IPS-18c (cell line): ENCODE data around the gene BCAS4.
"Not testable (repeated sequence)": the region's sequence is repeated elsewhere in the genome, so short reads cannot be mapped to it uniquely, and the experiment has no call there.

Experiments used
- H3K4me3 ChIP-seq: 2 replicates; pipeline ENCODE4 v1.7.0; 2013; ENCODE audit warnings: low read depth, mild to moderate bottlenecking, low read length, moderate library complexity; ENCODE audit not compliant: insufficient read depth
- H3K9me3 ChIP-seq: one replicate; pipeline ENCODE4 v1.6.1; 2013; ENCODE audit warnings: mild to moderate bottlenecking, low read length, moderate library complexity; ENCODE audit not compliant: control insufficient read depth, insufficient read depth

Gene BCAS4

DNA sequence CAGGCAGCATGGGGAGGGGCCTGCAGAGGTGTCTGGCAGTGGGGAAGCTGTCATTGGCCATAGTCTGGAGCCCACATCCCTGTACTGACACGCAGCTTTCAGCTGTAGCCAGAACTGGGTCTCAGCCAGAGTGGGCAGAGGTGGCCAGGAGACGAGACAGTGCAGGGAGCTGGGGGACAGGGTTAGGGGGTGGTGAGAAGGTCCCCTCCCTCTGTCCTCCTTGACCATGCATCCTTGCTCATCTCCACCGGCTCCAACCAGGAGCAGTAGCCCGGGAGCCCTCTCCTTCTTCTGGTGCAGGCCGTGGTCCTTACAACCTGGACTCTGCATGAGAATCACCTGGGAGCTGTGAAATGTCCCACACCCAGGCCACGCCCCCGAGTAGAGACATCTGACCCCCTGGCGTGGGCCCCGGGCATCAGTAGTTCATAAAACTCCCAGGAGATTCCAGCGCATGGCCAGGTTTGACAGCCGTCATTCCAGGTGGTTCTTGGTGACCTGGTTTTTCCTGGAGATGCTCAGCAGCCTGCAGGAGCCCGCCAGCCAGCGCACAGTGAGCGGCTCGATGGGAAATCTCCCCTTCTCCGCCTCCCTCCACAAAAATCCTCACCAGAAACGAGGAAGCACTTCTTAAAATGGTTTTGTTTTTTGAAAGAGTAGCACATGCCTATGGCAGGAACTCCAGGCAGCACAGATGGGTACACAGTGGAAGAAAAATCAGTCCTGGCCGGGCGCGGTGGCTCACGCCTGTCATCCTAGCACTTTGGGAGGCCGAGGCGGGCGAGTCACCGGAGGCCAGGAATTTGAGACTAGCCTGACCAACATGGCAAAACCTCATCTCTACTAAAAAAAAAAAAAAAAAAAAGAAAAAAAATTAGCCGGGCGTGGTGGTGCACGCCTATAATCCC, 80.2 kb downstream of the BCAS4 start:
- Histone ChIP-seq H3K4me3 (no peak overlapping the region), H3K9me3 (no peaks in the 10 kb centered on the region)

DNA sequence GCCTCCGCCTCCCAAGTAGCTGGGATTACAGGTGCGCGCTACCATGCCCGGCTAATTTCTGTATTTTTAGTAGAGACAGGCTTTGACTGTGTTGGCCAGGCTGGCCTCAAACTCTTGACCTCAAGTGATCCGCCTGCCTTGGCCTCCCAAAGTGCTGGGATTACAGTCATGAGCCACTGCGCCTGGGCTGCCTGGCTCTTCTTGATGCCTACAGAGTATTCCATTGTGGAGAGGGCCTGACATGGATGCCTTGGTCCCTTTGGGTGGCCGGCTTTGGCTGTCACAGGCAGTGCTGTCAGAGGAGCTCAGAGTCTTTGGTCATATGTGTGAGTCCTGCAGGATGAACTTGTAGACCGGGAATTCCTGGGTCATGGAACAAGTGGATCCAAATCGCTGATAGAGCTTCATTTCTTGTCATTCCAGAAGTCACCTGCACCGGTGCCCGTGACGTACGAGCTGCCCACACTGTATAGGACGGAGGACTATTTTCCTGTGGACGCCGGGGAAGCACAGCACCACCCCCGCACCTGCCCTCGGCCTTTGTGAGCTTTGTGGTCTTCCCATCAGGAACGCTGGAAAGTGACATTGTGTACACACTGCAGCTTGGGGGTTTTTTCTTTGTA, 81.3 kb downstream of the BCAS4 start:
- H3K4me3 ChIP-seq: no peak overlapping the region
- H3K9me3 ChIP-seq: no peaks in the 10 kb centered on the region

DNA sequence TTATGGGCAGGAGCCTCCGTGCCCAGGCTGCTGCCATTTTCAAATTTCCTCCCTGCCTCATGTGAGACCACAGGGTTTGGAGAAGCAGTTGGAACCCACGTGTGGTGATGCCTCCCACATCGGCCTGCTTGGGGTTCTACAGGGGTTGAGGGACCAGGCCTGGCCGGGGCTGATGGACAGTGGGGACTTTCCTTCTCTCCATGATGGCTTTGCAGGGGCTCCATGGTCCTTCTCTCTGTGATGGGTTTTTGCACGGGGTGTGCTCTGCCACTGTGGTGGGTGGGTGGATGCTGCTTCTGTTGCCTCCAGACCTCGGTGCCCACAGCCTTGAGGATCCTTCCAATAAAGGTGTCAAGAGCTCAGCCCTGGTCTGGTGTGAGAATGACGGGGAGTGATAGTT, 82.0 kb downstream of the BCAS4 start:
- Histone ChIP-seq H3K4me3 (no peak overlapping the region), H3K9me3 (no peaks in the 10 kb centered on the region)

DNA sequence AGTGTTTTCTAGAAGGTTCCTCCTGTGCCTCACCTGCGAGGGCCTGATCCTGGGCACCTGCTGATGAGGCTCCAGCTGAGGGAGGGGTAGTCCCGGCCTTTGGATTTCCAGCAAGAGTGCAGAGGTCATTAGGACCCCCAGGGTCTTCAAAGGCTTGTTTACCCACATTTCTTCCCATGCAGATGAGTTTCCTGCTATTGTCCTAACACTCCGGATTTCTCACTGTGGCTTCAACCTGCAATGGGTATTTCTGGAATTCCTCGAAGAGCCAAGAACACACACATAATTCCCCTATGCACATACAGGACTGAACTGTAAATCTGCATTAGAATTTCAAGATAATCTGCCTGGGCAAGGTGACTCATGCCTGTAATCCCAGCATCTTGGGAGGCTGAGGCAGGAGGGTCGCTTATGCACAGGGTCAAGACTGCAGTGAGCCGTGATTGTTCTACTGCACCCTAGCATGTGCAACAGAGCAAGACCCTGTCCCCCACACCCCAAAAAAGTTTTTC, 82.4 kb downstream of the BCAS4 start:
- no peaks in the 10 kb centered on the region for H3K9me3 ChIP-seq
- H3K4me3 ChIP-seq: no peak overlapping the region

DNA sequence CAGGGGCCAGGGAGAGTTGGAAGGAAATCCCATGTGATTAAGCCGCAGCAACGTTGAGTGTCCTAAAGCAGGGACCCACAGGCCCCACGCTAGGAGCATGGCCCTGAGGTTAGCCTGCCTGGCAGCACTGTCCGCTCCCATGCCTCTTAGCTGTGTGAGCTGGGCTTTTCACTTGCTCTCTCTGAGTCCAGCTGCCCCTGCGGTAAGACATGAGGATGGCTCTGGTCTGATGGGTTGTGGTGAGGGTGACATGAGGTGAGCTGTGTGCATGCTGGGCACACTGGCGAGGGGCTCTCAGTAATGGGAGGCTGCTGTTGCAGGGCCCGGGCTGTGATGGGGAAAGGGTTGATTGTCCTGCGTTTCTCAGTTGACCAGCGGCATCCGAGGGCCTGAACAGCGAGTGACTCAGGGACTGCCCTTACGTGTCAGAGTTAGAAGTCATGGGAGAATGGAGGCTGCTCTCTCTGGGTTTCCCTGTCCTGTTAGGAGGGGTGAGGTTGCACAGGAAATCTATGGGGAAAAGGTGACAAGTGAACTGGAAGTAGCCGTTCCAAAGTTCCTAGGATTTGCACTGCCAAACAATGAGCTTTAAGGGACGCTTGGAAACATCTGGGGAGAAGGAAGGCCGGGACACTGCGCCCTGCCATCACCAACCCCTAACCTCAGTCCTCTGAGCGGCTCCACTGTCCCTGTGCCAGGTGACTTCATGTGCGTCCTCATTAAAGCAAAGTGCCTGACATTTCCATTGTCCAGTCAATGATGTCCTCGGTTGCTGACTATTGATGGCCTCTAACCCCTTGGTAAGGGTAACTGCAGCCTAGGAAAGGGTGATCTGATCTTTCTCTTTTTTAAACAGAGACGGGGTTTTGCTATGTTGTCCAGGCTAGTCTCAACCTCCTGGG, 85.0 kb downstream of the BCAS4 start:
- no peak overlapping the region for H3K4me3 ChIP-seq
- no peaks in the 10 kb centered on the region for H3K9me3 ChIP-seq

DNA sequence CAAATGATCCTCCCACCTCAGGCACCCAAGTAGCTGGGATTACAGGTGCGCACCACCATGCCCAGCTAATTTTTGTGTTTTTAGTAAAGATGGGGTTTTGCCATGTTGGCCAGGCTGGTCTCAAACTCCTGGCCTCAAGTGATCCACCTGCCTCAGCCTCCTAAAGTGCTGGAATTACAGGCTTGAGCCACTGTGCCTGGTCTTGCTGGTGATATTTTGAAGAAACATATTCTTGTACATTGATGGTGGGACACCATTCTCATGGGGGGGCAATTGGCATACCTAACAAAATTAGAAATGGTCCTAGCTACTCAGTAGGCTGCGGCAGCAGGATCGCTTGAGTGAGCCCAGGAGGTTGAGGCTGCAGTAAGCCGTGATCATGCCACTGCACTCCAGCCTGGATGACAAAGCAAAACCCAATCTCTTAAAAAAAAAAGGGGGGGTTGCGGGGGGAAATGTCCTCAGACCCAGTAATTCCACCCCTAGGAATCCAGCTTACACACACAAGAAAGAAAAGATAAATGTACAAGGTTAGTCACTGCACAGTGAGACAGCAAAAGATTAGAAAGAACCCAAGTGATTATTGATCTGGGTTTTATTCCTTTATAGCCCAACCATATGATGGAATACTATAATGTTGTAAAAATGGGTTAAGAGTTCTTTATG, 87.0 kb downstream of the BCAS4 start:
- H3K9me3 ChIP-seq, H3K4me3 ChIP-seq: not testable (repeated sequence)

DNA sequence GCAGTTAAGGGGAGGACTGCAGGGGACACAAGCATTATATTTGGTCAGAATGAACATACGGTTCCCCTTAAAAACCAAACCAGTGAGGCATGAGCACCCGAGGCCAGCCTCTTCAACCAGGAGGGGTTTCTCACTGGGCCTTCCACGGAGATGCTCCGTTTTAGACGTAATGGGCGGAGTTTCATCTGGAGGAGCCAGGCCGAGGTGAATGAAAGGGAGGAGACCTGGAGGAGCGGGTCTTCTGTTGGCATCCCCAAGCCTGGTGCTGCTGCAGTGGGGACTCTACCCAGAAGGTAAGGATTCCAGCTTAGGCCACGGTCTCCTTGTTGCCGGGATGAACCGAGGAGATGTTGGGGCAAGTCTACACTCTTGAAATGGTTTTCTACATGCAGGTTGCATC, 89.0 kb downstream of the BCAS4 start:
- Histone ChIP-seq H3K4me3 (no peak overlapping the region), H3K9me3 (no peaks in the 10 kb centered on the region)

DNA sequence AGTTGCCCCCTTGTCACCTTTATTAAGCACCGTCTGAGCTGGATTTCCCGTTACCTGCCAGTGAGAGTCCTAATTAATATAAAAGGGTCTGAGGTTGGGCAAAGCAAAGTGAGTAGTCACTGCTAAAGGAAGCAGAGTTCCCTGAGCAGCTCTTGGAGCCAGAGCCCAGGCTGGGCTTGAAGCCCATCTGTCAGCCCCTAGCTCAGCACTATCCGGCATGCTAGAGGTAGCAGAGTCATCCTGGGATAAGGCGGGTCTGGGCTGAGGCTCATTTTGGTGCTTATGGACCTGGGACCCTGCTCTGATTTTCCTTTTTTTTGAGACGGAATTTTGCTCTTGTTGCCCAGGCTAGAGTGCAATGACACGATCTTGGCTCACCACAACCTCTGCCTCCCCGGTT, 90.2 kb downstream of the BCAS4 start:
- H3K9me3 ChIP-seq: no peaks in the 10 kb centered on the region
- H3K4me3 ChIP-seq: no peak overlapping the region

DNA sequence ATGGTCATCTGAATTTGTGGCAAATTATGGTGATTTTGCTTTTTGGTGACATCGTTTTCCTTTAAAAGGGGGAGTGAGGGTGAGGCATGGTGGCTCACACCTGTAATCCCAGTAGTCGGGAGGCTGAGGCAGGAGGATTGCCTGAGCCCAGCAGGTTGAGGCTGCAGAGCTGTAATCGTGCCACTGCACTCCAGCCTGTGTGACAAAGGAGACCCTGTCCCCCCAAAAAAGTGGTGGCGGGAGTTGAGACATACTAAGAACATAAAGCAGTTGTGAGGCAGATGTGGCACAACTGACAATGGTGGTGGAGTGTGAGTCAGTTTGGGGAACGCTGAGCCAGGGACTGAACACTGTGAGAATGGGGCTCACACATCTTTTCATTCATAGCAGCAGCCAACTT, 90.9 kb downstream of the BCAS4 start:
- no peak overlapping the region for H3K4me3 ChIP-seq
- H3K9me3 ChIP-seq: no peaks in the 10 kb centered on the region

DNA sequence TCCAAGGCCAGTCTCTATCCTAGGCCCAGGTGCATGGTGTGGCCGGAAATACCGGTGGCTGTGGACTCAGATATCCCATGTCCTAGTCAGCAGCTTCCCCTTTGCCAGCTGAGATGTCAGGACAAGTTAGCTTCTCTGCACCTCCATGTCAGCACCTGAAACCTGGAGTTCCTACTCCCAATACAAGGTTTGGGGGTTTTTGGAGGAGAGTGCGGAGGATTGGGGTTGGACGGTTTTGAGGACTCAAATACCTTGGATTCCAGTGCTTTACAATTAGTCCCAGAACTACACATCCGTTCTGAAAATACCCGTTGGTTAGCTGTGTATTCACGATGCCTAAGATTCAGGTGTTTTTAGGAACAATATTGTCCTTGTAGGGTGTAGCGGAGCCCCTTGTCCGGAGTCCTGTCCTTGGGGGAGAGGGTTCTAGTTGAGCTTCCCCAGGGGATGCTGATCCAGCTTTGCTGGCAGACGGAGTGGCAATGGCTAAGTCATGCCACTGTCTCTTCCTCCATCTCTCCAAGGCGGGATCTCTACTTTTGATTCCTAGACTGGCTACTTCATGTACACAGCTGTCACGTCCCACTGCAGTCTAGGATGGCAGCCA, 91.4 kb downstream of the BCAS4 start:
- Histone ChIP-seq H3K4me3 (no peak overlapping the region), H3K9me3 (no peaks in the 10 kb centered on the region)

DNA sequence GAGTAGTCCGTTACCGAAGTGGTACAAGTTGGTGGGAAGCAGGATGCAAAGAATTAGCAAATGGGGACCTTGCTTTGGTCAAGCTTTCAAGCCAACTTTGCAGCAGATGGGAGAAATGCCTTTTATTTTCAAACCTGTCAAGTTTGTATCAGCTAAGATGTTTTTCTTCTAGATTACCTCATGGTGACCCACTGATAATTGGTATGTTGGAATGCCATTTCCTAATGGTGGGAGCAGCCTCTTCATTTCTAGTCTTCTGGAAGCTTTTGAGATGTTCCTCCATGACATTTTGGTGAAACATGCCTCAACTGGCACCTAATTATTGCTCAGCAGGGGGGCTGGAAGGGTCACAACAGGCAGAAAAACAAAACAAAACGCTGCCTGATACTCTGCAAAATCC, 92.7 kb downstream of the BCAS4 start:
- Histone ChIP-seq H3K4me3 (no peak overlapping the region), H3K9me3 (no peaks in the 10 kb centered on the region)

DNA sequence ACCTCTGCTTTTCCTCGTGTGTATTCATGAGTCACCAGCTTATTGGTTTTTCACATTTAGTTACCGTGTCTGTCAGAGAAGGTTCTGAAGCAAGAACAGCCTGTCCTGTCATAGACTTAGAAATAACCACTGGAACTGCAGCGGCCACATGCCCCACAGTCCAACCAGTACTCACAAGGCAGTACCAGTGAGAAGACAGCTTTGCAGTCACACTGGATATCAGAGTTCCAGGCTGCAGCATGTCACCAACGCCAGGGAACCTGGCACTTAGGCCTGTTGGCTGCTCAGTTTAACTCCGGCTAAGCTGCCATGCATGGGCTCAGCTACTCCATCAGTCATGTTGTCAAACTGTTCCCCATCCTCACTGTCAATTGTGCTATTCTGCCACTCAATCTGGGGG, 96.3 kb downstream of the BCAS4 start:
- Histone ChIP-seq H3K4me3 (no peak overlapping the region), H3K9me3 (no peaks in the 10 kb centered on the region)

DNA sequence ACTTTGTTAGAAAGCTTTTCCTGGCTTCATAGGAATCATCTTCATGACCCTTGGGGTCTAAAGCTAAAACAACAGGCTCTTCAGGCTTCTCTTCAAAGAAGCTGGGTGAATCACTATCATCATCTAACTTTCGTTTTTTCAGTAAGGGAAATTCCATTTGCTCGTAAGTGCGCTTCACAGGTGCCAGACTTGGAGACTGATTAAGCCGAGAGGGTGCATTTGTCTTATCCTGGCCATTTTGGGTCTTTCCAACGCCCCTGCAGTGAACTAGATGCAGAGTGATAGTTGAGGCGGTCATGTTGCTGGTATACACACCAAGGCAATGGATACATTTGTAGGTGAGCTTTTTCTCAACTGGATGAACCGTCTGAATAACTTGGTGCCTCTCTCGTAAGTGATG, 97.5 kb downstream of the BCAS4 start:
- H3K4me3 ChIP-seq: no peak overlapping the region
- H3K9me3 ChIP-seq: no peaks in the 10 kb centered on the region

DNA sequence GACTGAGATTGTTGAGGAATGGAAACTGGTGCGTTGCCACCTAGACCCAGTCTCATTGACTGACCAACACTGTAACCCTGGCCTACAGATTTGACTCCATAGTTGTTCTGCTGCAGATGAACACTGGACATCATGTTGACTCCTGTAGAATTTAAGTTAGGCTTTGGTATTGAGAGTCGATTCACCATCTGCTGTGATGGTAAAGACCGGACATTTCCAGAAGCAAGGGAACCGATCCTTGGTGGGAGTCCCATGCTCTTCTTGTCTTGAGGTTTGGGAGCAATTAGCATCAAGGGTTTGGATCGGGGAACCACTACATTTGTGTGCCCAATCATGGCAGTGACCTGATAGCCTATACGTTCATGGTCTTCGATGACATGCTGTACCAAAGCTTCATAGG, 98.8 kb downstream of the BCAS4 start:
- H3K4me3 ChIP-seq: no peak overlapping the region

DNA sequence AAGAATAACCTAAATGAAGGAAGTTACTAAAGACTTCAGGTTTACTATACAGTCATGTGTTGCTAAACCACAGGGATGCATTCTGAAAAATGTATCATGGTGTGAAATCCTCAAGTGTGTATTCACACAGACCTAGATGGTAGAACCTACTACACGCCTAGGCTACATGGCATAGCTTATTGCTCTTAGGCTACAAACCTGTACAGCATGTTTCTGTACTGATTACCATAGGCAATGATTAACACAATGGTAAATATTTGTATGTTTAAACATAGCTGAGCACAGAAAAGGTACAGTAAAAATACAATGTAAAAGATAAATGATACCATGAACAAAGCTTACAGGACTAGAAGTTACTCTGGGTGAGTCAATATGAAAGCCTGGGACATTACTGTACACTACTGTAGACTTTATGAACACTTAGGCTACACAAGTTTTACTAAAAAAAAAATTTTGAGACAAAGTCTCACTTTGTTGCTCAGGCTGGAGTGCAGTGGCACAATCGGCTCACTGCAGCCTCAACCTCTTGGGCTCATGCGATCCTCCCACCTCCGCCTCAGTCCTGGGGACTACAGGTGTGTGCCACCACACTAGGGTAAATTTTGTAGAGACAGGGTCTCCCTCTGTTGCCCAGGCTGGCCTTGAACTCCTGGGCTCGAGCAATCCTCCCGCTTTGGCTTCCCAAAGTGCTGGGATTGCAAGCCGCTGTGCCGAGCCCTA, 100.4 kb downstream of the BCAS4 start:
- H3K4me3 ChIP-seq: no peak overlapping the region
- H3K9me3 ChIP-seq: no peaks in the 10 kb centered on the region

More for the DNA sequence above, 98.8 kb downstream of the BCAS4 start:
- no peaks in the 10 kb centered on the region for H3K9me3 ChIP-seq

DNA sequence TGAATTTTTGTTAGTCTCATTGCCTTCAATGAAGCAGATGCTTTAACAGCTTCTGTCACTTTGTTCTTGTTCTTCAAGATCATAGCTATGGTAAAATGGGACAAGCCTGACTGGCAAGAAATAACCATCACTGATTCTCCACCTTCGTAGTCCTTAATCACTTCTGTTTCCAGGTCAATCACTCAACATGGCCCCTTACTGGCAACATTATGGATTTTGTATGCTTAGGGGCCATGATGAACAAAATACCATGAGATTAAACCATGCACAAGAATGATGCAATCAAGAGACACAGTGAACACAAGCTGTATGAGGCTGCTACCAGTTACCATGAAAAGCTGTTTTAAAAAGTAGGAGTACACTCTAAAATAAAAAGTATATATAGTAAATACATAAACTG, 103.6 kb downstream of the BCAS4 start:
- H3K4me3 ChIP-seq: no peak overlapping the region
- no peaks in the 10 kb centered on the region for H3K9me3 ChIP-seq
